ENCODE results near the gene MAPK11. TPM values are rescaled to one million over a fixed set of nuclear protein-coding genes. Genes with fewer than 3 reads are reported as not detected.

MAPK11 gene
- polyA plus RNA-seq, 3 donors: 7.9 to 47.1 (median 46.4) TPM

Other genes starting within 250 kb of the MAPK11 start
- gene TTLL8, start 212.1 kb downstream of the MAPK11 start, polyA plus RNA-seq: not detected
- gene MLC1, start 185.0 kb downstream of the MAPK11 start, polyA plus RNA-seq: under 1 TPM in 2 of 3 donors, not detected in 1; 0.08 to 0.16 TPM
- under 1 TPM; 0.31 to 0.92 (median 0.79) TPM for gene MOV10L1, start 180.4 kb downstream of the MAPK11 start, polyA plus RNA-seq
- under 1 TPM; 0.34 to 0.46 (median 0.36) TPM for gene PANX2, start 99.6 kb downstream of the MAPK11 start, polyA plus RNA-seq
- gene TRABD, start 84.5 kb downstream of the MAPK11 start, polyA plus RNA-seq: 10 to 100 TPM; 25.8 to 79.1 (median 38.9) TPM
- gene SELENOO, start 69.4 kb downstream of the MAPK11 start, polyA plus RNA-seq: 10 to 100 TPM; 21.3 to 22.3 (median 21.4) TPM
- 10 to 100 TPM; 30.9 to 33.9 (median 32.4) TPM for gene TUBGCP6, start 25.4 kb downstream of the MAPK11 start, polyA plus RNA-seq
- gene HDAC10, start 19.1 kb downstream of the MAPK11 start, polyA plus RNA-seq: 10 to 100 TPM; 23.7 to 30.9 (median 24.0) TPM
- 10 to 100 TPM in 2 of 3 donors, 1 to 10 TPM in 1; 4.7 to 17.6 (median 15.7) TPM for gene MAPK12, start 8.7 kb downstream of the MAPK11 start, polyA plus RNA-seq
- gene PLXNB2, start 37.3 kb upstream of the MAPK11 start, polyA plus RNA-seq: 10 to 100 TPM; 41.6 to 80.4 (median 67.8) TPM
- gene DENND6B, start 56.6 kb upstream of the MAPK11 start, polyA plus RNA-seq: 1 to 10 TPM; 2.0 to 4.0 (median 2.5) TPM
- gene PPP6R2, start 72.9 kb upstream of the MAPK11 start, polyA plus RNA-seq: 10 to 100 TPM; 25.1 to 41.1 (median 36.9) TPM
- 10 to 100 TPM; 36.5 to 41.9 (median 41.8) TPM for gene SBF1, start 204.7 kb upstream of the MAPK11 start, polyA plus RNA-seq
- 1 to 10 TPM in 1 of 3 donors, under 1 TPM in 1, not detected in 1; 0.31 to 6.1 TPM for gene ADM2, start 211.2 kb upstream of the MAPK11 start, polyA plus RNA-seq
- gene MIOX, start 216.5 kb upstream of the MAPK11 start, polyA plus RNA-seq: under 1 TPM in 1 of 3 donors, not detected in 2; 0.38 TPM
- 10 to 100 TPM; 49.6 to 95.8 (median 64.7) TPM for gene LMF2, start 237.3 kb upstream of the MAPK11 start, polyA plus RNA-seq
- 10 to 100 TPM; 23.6 to 35.0 (median 31.3) TPM for gene NCAPH2, start 237.8 kb upstream of the MAPK11 start, polyA plus RNA-seq